DLD1 (cell line): ENCODE results near the gene KCNJ12.
"Not testable (repeated sequence)": the region's sequence is repeated elsewhere in the genome, so short reads cannot be mapped to it uniquely, and the experiment has no call there.

Experiments
- in situ Hi-C: cut with HindIII; loops from 2 replicates; pipeline ENCODE4 v1.10.0; 2017; ENCODE audit warnings: low sequenced_read_pairs

The KCNJ12 gene

GRCh38 chr17:21382560-21383495 is 6.7 kb downstream of the KCNJ12 start:
- in situ Hi-C loops, result no loop called here

DNA sequence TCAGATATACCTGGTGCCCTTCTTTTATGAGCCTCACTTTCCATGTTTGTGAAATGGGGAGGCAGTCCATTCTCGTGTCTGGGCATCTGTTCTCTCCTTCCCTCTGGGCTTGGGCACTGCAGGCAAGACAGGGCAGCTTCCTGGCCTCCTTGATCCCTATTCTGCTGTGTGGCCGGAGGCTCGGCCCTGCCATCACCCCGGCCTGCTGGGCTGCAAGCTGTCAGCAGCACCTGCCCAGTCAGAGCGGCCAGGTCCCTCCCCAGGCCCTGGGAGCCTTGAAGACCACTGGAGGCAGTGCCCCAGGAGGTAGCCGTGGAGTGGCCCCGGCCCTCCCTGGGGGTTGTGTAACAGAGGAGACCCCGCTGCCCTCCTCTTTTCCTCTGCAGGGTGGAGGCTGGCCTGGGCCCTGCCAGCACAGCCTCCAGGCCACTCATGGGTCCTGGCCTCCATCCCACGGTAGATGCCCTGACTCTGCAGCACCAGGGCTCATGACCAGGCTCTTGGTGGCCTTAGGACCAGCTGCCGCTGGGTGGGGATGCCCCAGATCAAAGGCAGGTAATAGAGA is 9.2 kb downstream of the KCNJ12 start:
- in situ Hi-C loops, result no loop called here

GRCh38 chr17:21387616-21388015 is 11.5 kb downstream of the KCNJ12 start:
- in situ Hi-C loops, result no loop called here

DNA sequence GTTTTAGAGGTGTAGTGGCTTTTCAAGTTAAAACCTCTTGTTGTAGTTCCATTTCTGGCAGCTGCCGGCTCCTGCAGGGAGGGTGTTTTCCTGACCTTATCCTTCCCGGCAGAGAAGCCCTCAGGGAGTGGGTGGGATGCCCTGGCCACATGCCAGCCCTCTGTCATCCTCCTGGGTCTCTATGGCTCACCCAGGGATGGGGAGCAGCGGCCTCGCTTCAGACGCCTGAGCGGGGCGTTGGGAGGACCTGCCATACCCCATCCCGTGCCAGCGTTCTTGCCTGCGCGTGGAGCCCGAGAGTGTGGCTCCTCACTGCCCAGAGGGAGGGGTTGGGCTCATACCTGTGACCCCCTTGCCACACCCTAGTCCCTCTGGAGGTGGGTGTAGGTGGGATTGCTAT is 11.9 kb downstream of the KCNJ12 start:
- in situ Hi-C loops, result no loop called here

DNA sequence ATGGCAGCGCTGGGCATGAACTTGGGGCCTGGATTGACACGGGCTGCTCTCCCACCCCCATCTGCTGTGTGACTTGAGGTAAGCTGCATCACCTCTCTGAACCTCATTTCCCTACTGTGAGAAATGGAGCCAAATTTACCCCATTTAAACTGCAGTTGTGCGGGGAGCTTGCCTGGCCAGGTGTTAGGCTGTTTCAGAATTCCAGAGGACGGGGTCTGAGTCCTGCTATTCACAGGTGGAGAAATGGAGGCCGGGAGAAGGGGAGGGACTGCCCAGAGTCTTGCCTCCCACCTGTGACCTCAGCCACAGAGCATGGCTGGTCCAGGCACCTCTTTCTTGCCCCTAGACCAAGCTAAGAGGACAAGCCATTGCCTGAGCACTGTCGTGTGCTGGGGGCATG is 12.8 kb downstream of the KCNJ12 start:
- in situ Hi-C loops, result no loop called here

DNA sequence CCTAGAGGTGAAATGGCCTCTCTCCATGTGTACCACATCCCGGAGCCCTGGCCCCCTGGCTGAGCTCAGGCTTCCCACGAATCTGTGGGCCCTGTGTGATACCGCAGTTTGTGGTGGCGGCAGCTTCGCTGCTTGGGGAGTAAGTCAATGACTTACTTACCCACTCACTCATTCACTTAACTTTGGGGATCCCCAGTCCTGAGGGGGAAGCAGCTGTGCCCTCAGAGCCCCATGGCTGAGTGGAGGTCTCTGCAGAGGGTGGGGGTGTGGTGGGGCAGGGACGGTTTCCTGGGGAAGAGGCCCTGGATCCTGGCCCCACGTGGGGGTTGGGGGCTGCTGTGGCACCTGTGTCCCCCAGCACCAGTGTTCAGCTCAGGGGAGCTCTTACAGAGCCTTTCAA is 13.2 kb downstream of the KCNJ12 start:
- in situ Hi-C loops, result no loop called here

DNA sequence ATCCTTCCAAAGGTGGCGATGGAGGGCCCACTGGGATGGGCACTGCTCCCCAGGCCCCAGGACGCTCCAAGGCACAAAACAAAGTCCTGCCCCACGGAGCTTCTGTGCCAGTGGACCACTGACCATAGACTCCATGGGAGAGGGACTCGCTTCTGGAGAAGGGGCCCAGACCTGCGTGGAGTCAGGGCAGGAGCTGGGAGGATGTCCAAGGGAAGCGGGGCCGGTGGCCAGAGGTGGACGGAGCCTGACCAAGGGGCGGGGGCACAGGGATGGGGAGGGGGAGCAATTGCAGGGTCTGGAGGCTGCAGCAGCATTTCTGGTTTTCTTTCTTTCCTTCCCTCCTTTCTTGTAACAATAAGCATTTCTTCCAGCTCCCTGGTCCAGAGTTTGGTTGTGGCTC is 14.1 kb downstream of the KCNJ12 start:
- in situ Hi-C loops, result no loop called here

DNA sequence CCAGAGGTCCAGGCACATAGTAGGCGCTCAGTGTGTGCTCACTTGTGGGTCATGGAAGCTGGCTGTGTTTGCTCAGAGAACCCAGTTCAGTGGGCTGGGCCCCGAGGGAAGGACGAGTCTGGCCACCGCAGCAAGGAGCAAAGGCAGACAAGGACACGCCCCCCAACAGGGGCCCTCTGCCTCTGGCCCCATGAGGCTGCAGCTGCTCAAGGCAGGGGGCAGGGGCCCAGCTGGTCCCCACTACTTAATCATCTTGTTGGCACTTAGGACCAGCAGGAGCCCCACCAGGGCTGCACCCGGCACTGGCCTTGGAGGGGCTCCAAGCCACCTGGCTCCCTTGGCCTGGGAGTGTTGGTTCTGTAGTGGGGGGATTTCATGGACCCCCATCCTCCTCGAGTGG is 16.1 kb downstream of the KCNJ12 start:
- in situ Hi-C loops, result no loop called here

- in situ Hi-C loops, result no loop called here
These were observed 18.1 kb downstream of the KCNJ12 start for GRCh38 chr17:21394265-21394664.

- in situ Hi-C loops, result no loop called here
These were observed 19.6 kb downstream of the KCNJ12 start for GRCh38 chr17:21395764-21396163.

- in situ Hi-C loops, result no loop called here
These were observed 20.1 kb downstream of the KCNJ12 start for GRCh38 chr17:21396237-21396636.

DNA sequence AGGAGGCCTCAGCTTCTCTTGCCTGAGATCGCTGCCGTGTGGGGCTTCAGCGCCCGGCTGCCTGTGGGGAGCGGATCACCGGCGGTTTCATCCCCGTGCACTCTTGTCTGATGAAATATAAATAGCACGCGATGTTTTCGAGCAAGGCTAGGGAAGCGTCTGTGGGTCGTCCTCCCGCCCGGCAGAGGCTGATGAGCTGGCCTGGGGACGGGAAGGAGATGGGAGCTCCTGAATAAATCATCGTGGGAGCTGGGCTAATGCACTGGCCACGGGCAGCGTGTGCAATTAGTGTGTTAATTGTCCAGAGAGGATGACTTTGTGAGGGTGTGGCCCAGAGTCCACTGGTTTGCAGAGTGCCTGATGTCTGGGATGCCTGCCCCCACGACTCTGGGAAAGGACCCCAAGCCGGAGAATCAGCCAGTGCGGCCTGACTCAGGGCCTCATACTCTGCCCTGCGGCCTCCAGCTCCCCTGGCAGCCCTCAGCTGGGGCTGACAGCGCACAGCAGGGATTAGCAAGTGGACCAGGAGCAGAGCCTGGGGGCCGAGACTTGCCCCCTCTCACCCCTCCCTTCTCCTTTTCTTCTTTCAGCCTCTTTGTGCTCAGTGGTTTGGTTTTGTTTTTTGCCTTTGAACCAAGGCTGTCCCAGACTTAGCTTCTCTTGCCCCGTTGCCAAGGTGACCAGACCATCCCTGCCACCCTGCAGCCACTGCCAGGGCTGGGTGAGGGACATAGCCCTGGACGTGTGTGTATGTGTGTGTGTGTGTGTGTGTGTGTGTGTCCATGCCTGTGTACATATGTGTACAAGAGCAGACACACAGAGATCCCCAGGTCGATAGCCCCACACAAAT is 21.4 kb downstream of the KCNJ12 start:
- in situ Hi-C loops, result no loop called here

GRCh38 chr17:21399474-21400186 is 23.5 kb downstream of the KCNJ12 start:
- in situ Hi-C loops, result no loop called here

- in situ Hi-C loops, result not testable (repeated sequence)
These were observed 24.0 kb downstream of the KCNJ12 start for GRCh38 chr17:21400187-21400569.

GRCh38 chr17:21400816-21401593 is 24.8 kb downstream of the KCNJ12 start:
- in situ Hi-C loops, result no loop called here

GRCh38 chr17:21402166-21402571 is 26.0 kb downstream of the KCNJ12 start:
- in situ Hi-C loops, result not testable (repeated sequence)

GRCh38 chr17:21402926-21403325 is 26.8 kb downstream of the KCNJ12 start:
- in situ Hi-C loops, result not testable (repeated sequence)

DNA sequence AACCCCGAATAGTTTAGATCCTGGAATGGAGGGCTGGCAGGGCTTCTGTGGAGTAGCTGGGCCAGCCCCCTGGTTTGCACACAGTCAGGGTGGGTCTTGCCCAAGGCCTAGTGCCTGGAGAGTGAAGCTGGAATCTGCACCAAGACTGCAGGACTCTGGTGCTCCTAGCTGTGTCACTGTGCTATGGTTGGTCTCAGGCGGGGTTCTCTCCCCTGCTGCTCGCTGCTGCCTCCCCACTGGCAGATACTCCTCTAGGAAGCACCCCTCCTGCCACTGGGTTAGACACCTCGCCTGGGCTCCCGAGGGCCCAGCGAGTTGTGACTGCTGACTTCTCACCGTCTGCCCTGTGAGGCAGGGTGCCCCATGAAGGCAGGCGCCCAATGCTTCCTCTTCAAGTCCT is 27.9 kb downstream of the KCNJ12 start:
- in situ Hi-C loops, result not testable (repeated sequence)

- in situ Hi-C loops, result not testable (repeated sequence)
These were observed 28.4 kb downstream of the KCNJ12 start for GRCh38 chr17:21404539-21404938.
